Colonic mucosa (tissue), 4 donors: ENCODE results near the gene RUNX2. TPM values are rescaled to one million over a fixed set of nuclear protein-coding genes. Genes with fewer than 3 reads are reported as not detected.

ENCODE experiments used
- DNase-seq: peaks from one replicate; pipeline ENCODE4 v3.0.0-alpha.2; 2020
- H3K27ac ChIP-seq: fragments of 200-600 bp; one replicate; pipeline ENCODE4 v1.8.0; 2021
- H3K27me3 ChIP-seq: fragments of 200-600 bp; one replicate; pipeline ENCODE4 v1.8.0; 2021
- H3K36me3 ChIP-seq: fragments of 200-600 bp; one replicate; pipeline ENCODE4 v1.8.0; 2021
- H3K4me1 ChIP-seq: fragments of 200-600 bp; one replicate; pipeline ENCODE4 v1.8.0; 2021; ENCODE audit warnings: mild to moderate bottlenecking
- H3K4me3 ChIP-seq: fragments of 200-600 bp; one replicate; pipeline ENCODE4 v1.8.0; 2021
- H3K9ac ChIP-seq, 2 donors: one replicate each; pipeline ENCODE4 v1.7.0; 2013; ENCODE audit warnings: control low read depth in 2 of 2, low read depth in 2 of 2, low read length in 2 of 2
- H3K9me3 ChIP-seq: fragments of 200-600 bp; one replicate; pipeline ENCODE4 v1.8.0; 2021
- intact Hi-C: fragments of 100-400 bp; cut with DNase I; formaldehyde crosslinking; loops from one replicate; pipeline ENCODE4 v1.14.1; 2022
- total RNA-seq, 2 donors: library from RNA; stranded (reverse); fragmentation: NEBNext Ultra II Directional in 1 of 2; extraction: Animal tissue kit (Norgen Biotek cat#: 25700) in 1 of 2; gene quantifications; one replicate each; pipeline ENCODE4 v1.2.1, GENCODE V29; 2021
- TF ChIP-seq, protein P1 (sequence below): fragments of 200-600 bp; IDR thresholded peaks from one replicate; pipeline ENCODE4 v1.8.0; 2022; ENCODE audit warnings: antibody characterized with exemption, mild to moderate bottlenecking
- donor health status: healthy.
- donor health status: DM: no; HTN: no; CAD: no.
- donor health status: DM: no; HTN: no; CAD: no.

RUNX2 gene
- total RNA-seq, 2 donors from 2014 or later: 1.7 to 2.6 TPM

DNA sequence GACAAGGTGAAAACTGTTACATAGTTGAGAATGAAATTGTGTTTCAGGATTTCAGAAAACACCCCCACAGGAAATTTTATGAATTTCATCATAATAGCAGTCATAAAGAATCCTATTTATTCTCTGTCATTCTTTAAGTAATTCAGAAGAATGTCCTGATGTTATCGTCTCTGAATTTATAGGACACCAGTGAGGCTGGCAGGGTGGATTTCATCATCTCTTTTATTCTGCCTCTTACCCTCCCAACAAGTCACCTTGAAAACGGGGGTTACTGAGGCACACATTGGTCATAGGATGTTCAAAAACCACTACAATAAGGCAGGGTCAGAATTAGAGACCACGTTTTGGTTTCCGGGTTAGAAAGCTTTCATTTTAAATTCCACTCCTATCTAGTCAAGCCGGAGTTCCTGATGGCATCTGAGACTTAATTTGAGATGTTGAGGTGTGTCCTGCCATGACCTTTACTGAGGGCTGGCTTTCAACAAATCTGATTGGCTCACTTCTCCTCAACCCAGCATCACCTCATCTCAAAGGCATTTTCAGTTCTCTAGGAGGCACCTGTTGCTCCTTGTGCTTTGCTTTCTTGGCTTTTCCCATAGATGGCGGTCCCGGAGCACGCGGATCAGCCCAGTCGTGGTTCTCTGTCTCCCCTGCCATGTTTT is 280.3 kb downstream of the RUNX2 start:
- intact Hi-C loops: no loop called here
- Histone ChIP-seq H3K9me3 (no peaks in the 10 kb centered on the region), H3K27me3 (no peaks in the 10 kb centered on the region), H3K4me1 (no peaks in the 10 kb centered on the region), H3K27ac (peak overlapping the region; percentile 22), H3K4me3 (no peak overlapping the region), H3K9ac (peak overlapping the region in 1 of 2 donors; percentile 7), H3K36me3 (no peaks in the 10 kb centered on the region)
- TF ChIP-seq, protein P1, sequence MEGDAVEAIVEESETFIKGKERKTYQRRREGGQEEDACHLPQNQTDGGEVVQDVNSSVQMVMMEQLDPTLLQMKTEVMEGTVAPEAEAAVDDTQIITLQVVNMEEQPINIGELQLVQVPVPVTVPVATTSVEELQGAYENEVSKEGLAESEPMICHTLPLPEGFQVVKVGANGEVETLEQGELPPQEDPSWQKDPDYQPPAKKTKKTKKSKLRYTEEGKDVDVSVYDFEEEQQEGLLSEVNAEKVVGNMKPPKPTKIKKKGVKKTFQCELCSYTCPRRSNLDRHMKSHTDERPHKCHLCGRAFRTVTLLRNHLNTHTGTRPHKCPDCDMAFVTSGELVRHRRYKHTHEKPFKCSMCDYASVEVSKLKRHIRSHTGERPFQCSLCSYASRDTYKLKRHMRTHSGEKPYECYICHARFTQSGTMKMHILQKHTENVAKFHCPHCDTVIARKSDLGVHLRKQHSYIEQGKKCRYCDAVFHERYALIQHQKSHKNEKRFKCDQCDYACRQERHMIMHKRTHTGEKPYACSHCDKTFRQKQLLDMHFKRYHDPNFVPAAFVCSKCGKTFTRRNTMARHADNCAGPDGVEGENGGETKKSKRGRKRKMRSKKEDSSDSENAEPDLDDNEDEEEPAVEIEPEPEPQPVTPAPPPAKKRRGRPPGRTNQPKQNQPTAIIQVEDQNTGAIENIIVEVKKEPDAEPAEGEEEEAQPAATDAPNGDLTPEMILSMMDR: no peak
- no peak for DNase-seq

DNA sequence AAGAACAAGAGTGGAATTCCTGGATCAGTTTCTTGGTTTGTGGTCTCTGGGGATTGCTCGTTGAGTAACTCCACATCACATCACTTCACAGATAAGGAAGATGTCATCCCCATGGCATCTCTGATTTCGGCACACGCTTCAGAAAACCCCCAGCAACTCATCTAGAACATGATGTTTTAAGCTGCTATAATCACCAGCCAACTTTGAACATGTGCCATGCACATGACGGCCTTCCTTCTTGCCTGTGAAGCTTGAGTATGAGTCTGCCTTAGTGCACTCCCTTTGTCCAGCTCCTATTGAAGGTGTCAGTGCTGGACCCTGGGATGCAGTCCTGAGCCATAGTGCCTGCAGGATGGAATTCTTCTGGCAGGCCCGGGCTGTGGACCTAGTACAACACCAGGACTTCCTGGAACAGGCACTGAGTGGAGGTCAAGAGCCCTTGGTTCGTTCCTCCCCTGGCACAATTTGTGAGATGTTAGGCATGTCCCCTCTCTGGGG is 281.1 kb downstream of the RUNX2 start:
- H3K27me3 ChIP-seq: no peaks in the 10 kb centered on the region
- H3K27ac ChIP-seq: no peak overlapping the region
- H3K4me1 ChIP-seq: no peaks in the 10 kb centered on the region
- H3K4me3 ChIP-seq: no peak overlapping the region
- no peak overlapping the region for H3K9ac ChIP-seq
- H3K9me3 ChIP-seq: no peaks in the 10 kb centered on the region
- TF ChIP-seq, protein P1: no peak
- no peak for DNase-seq
- no peaks in the 10 kb centered on the region for H3K36me3 ChIP-seq
- intact Hi-C loops: no loop called here

DNA sequence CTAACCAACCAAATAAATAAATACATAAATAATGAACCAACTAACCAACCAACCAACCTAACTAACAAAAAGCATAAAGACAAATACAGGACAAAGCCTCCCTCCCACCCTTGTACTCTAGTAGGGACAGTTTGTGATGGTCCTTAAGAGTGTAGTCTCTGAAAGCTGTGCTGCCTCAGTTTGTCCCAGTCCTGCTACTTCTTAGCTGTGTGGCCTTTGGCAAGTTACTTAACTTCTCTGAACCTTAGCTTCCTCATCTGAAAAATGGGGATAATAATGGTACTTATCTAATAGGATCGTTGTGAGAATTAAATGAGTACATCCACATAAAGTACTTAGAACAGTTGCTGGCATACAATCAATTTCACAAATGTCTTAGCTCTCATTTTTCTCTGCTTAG is 282.2 kb downstream of the RUNX2 start:
- H3K36me3 ChIP-seq: no peaks in the 10 kb centered on the region
- no peaks in the 10 kb centered on the region for H3K4me1 ChIP-seq
- H3K27ac ChIP-seq: no peak overlapping the region
- no peak for DNase-seq
- intact Hi-C loops: no loop called here
- H3K9me3 ChIP-seq: no peaks in the 10 kb centered on the region
- no peak overlapping the region for H3K4me3 ChIP-seq
- TF ChIP-seq, protein P1: no peak
- no peak overlapping the region for H3K9ac ChIP-seq
- H3K27me3 ChIP-seq: no peaks in the 10 kb centered on the region

DNA sequence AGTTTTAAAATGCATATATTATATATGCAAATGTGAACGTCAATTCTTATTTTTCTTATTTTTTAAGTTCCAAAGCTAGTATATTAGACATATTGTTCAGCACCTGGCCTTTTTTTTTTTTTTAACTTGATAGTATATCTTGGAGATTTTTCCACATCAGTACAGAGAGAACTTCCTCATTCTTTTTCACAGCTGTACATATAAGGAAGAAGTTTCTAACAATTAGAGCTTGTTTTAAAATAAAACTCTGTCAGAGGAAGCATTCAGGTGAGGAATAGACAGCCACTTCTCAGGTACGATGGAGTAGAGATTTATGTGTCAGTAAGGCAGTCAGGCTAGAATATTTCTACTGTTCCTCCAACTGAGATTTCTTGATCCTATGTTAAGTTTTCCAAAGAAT is 282.7 kb downstream of the RUNX2 start:
- no peak overlapping the region for H3K4me3 ChIP-seq
- no peak for DNase-seq
- H3K36me3 ChIP-seq: no peaks in the 10 kb centered on the region
- no peaks in the 10 kb centered on the region for H3K27me3 ChIP-seq
- H3K4me1 ChIP-seq: no peaks in the 10 kb centered on the region
- H3K9me3 ChIP-seq: no peaks in the 10 kb centered on the region
- TF ChIP-seq, protein P1: no peak
- H3K9ac ChIP-seq: peak overlapping the region in 1 of 2 donors; percentile 30
- intact Hi-C loops: no loop called here
- peak overlapping the region; percentile 56 for H3K27ac ChIP-seq

DNA sequence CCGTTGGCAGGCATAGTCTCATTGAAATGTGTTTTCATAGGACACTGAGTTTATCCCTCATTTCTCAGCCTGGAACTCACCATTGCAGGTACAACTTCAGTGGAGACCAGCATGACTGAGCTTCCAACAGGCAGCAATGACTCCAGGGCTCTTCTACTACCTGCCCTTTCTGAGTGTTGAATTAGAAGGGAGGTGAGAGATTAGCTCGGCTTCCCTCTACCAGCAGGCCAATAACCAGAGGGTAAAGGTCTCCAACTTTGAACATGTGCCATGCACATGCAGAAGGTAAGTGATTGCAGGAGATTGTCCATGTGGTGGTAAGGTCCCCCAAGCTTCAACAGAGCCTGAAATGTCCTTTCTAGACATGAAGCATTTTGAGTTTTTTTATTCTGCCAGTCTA is 283.4 kb downstream of the RUNX2 start:
- Histone ChIP-seq H3K9me3 (no peaks in the 10 kb centered on the region), H3K27ac (peak overlapping the region; percentile 56), H3K36me3 (no peaks in the 10 kb centered on the region), H3K4me3 (no peak overlapping the region), H3K4me1 (no peaks in the 10 kb centered on the region), H3K27me3 (no peaks in the 10 kb centered on the region), H3K9ac (peak overlapping the region in 1 of 2 donors; percentile 30)
- DNase-seq: peak; percentile 43
- intact Hi-C loops: no loop called here
- TF ChIP-seq, protein P1: no peak
